T-cell (primary cell): ENCODE results near the gene SLC36A3. TPM values are rescaled to one million over a fixed set of nuclear protein-coding genes. Genes with fewer than 3 reads are reported as not detected.
"Not testable (repeated sequence)": the region's sequence is repeated elsewhere in the genome, so short reads cannot be mapped to it uniquely, and the experiment has no call there.

ENCODE experiments used
- ATAC-seq, 4 experiments: fragments of 200-7000 bp in 3 of 4; fragments of 150-1000 bp in 1 of 4; cut with Tn5 transposase; replicated peaks in 1 of 4; 1 replicate in 3 of 4; 2 replicates in 1 of 4; pipeline ENCODE4 v1.10.0; 2021; ENCODE audit warnings: moderate library complexity in 3 of 4, mild to moderate bottlenecking in 2 of 4, moderate number of reproducible peaks in 1 of 4
- CTCF ChIA-PET, 2 donors: fragments of 300-600 bp; sonication (Branson Sonifier 250); formaldehyde crosslinking; loops; one replicate each; lab custom pipeline; 2022; ENCODE audit warnings: antibody characterized with exemption in 2 of 2; lab: Charles Lee
- POLR2A ChIA-PET, 2 donors: fragments of 300-600 bp; sonication (Branson Sonifier 250); formaldehyde crosslinking; loops; one replicate each; lab custom pipeline; 2022; ENCODE audit warnings: antibody characterized with exemption in 2 of 2; lab: Charles Lee
- DNase-seq, 35 experiments: peaks; one replicate each; pipeline versions ENCODE4 v3.0.0 to v3.0.0-alpha.2; 2013 to 2023
- H3K27ac ChIP-seq: one replicate; pipeline ENCODE4 v1.5.1; 2013; ENCODE audit warnings: low read length
- H3K27me3 ChIP-seq, 2 experiments: replicated peaks in 1 of 2; 1 replicate in 1 of 2; 2 replicates in 1 of 2; pipeline versions ENCODE4 v1.6.1 to v1.7.0; 2013; ENCODE audit warnings: low read length in 1 of 2, mixed read lengths in 1 of 2; ENCODE audit not compliant: control insufficient read depth in 2 of 2, insufficient read depth in 2 of 2; ENCODE audit errors: extremely low read depth in 1 of 2
- H3K36me3 ChIP-seq, 2 donors: 1 replicate in 1 of 2; 2 replicates in 1 of 2; pipeline versions ENCODE4 v1.6.1 to v1.7.0; 2013; ENCODE audit warnings: low read length in 1 of 2; ENCODE audit not compliant: control insufficient read depth in 2 of 2, insufficient read depth in 1 of 2; ENCODE audit errors: extremely low read depth in 1 of 2
- H3K4me1 ChIP-seq, 2 experiments: 1 replicate in 1 of 2; 2 replicates in 1 of 2; pipeline versions ENCODE4 v1.6.1 to v1.7.0; 2013; ENCODE audit warnings: low read length in 2 of 2, mixed read lengths in 1 of 2; ENCODE audit not compliant: insufficient read depth in 2 of 2, control insufficient read depth in 1 of 2; ENCODE audit errors: extremely low read depth in 1 of 2
- H3K4me3 ChIP-seq, 2 donors: 1 replicate in 1 of 2; 2 replicates in 1 of 2; pipeline versions ENCODE4 v1.5.1 to v1.7.0; 2013; ENCODE audit warnings: mild to moderate bottlenecking in 2 of 2, low read length in 1 of 2, moderate library complexity in 1 of 2; ENCODE audit not compliant: control insufficient read depth in 1 of 2; ENCODE audit errors: extremely low read depth in 1 of 2
- H3K9me3 ChIP-seq: 2 replicates; pipeline ENCODE4 v1.7.0; 2013
- H3K27ac Mint-ChIP-seq, 2 donors: one replicate each; pipeline ENCODE4 v1.8.0; 2020 to 2021; ENCODE audit warnings: mild to moderate bottlenecking in 2 of 2, mixed read lengths in 2 of 2
- H3K27me3 Mint-ChIP-seq, 2 donors: one replicate each; pipeline ENCODE4 v1.8.0; 2021 to 2022; ENCODE audit warnings: mixed read lengths in 2 of 2
- H3K36me3 Mint-ChIP-seq: one replicate; pipeline ENCODE4 v1.8.0; 2021; ENCODE audit warnings: mixed read lengths
- H3K4me1 Mint-ChIP-seq, 3 donors: one replicate each; pipeline ENCODE4 v1.8.0; 2020 to 2022; ENCODE audit warnings: mixed read lengths in 3 of 3, mild to moderate bottlenecking in 1 of 3
- H3K4me3 Mint-ChIP-seq, 3 donors: one replicate each; pipeline ENCODE4 v1.8.0; 2020 to 2022; ENCODE audit warnings: mild to moderate bottlenecking in 3 of 3, mixed read lengths in 3 of 3, moderate library complexity in 3 of 3
- H3K9me3 Mint-ChIP-seq, 3 donors: one replicate each; pipeline ENCODE4 v1.8.0; 2020 to 2022; ENCODE audit warnings: mixed read lengths in 3 of 3
- WGBS: methylation state at CpG from one replicate; pipeline ENCODE4 v1.1.5; 2013; ENCODE audit warnings: missing lambda C conversion rate; ENCODE audit not compliant: insufficient coverage; 5-methylcytosine and 5-hydroxymethylcytosine counted together
- total RNA-seq, 35 experiments: library from RNA in 6 of 35; stranded (reverse) in 6 of 35; fragments of 120-200 nt in 1 of 35; gene quantifications; one replicate each; pipeline versions ENCODE4 v1.2.1 to v1.2.4 and lab custom pipeline; 2013 to 2026

The SLC36A3 gene
- total RNA-seq, 5 donors from 2014 or later (not counting 1 experiment from before 2014, with no cell fraction given): not detected

- ChIA-PET POLR2A (interaction anchor here (0.5 to 0.6 kb wide), 2 partner anchors 13 to 1199 kb away, joined by 3 to 5 read pairs; no protein-coding TSS in a partner anchor), CTCF (interaction anchor here (0.5 to 2.6 kb wide), 10 partner anchors 13 to 299 kb away, joined by 3 to 13 read pairs (median 4); partner anchors contain the start of gene CCDC69 (in 1 of the 2))
- peaks cover 4% of the 10 kb centered on the region for H3K36me3 Mint-ChIP-seq
- no peaks in the 10 kb centered on the region for H3K27me3 Mint-ChIP-seq
- H3K4me3 ChIP-seq: no peak overlapping the region
- DNase-seq (no peak), ATAC-seq (no peak)
- no peak overlapping the region for H3K4me3 Mint-ChIP-seq
- no peak overlapping the region for H3K27ac ChIP-seq
- H3K36me3 ChIP-seq: no peaks in the 10 kb centered on the region
- H3K9me3 Mint-ChIP-seq: no peaks in the 10 kb centered on the region
- peaks cover 0 to 3% of the 10 kb centered on the region in 2 experiments for H3K27me3 ChIP-seq
- H3K4me1 ChIP-seq: peaks cover 19 to 30% of the 10 kb centered on the region in 2 experiments
- WGBS: 100% methylated on average over 2 of the region's 7 CpGs
- H3K27ac Mint-ChIP-seq: no peak overlapping the region
- no peaks in the 10 kb centered on the region for H3K9me3 ChIP-seq
- H3K4me1 Mint-ChIP-seq: peaks cover 27 to 38% (median 29%) of the 10 kb centered on the region in 3 donors
Observed at GRCh38 chr5:151237685-151238084, 65.9 kb downstream of the SLC36A3 start.

GRCh38 chr5:151236888-151237287, 66.7 kb downstream of the SLC36A3 start:
- H3K36me3 Mint-ChIP-seq: peaks cover 4% of the 10 kb centered on the region

GRCh38 chr5:151235239-151235571, 68.4 kb downstream of the SLC36A3 start:
- not testable (repeated sequence) for H3K9me3 Mint-ChIP-seq, H3K9me3 ChIP-seq, ATAC-seq, DNase-seq, H3K27me3 ChIP-seq, H3K27me3 Mint-ChIP-seq, H3K36me3 Mint-ChIP-seq, H3K36me3 ChIP-seq
- H3K4me1 Mint-ChIP-seq: peaks cover 17 to 38% (median 29%) of the 10 kb centered on the region in 3 donors
- H3K4me3 Mint-ChIP-seq: peak overlapping the region in 2 of 3 donors; percentile 6 to 79
- ChIA-PET CTCF (interaction anchor here (0.7 to 1.2 kb wide), 4 partner anchors 11 to 105 kb away, joined by 3 read pairs; partner anchors contain the start of gene CCDC69 (in 2 of the 2)), POLR2A (interaction anchor here in 1 of 2 donors (0.6 kb wide), 2 partner anchors 8 to 52 kb away, joined by 3 to 5 read pairs; no protein-coding TSS in a partner anchor)
- WGBS: 100% methylated on average over 1 of the region's 6 CpGs
- H3K27ac Mint-ChIP-seq: peak overlapping the region in 1 of 2 donors; percentile 85
- Histone ChIP-seq H3K4me1 (peaks cover 19 to 30% of the 10 kb centered on the region in 2 experiments), H3K27ac (peak overlapping the region; percentile 42), H3K4me3 (peak overlapping the region in 1 of 2 donors; percentile 49)

More at GRCh38 chr5:151236888-151237287, 66.7 kb downstream of the SLC36A3 start:
- WGBS: no CpG with 5 or more reads among the region's 1 CpG
- H3K27me3 Mint-ChIP-seq: no peaks in the 10 kb centered on the region
- Histone ChIP-seq H3K36me3 (no peaks in the 10 kb centered on the region), H3K9me3 (no peaks in the 10 kb centered on the region), H3K4me1 (peaks cover 19 to 30% of the 10 kb centered on the region in 2 experiments), H3K4me3 (no peak overlapping the region), H3K27me3 (peaks cover 0 to 3% of the 10 kb centered on the region in 2 experiments), H3K27ac (no peak overlapping the region)
- H3K9me3 Mint-ChIP-seq: no peaks in the 10 kb centered on the region
- CTCF ChIA-PET: interaction anchor here in 1 of 2 donors (0.7 kb wide), 1 partner anchor 113 kb away, joined by 3 read pairs; no protein-coding TSS in a partner anchor
- POLR2A ChIA-PET: interaction anchor here in 1 of 2 donors (0.7 kb wide), 1 partner anchor 170 kb away, joined by 8 read pairs; no protein-coding TSS in a partner anchor
- H3K27ac Mint-ChIP-seq: no peak overlapping the region
- peaks cover 25 to 38% (median 29%) of the 10 kb centered on the region in 3 donors for H3K4me1 Mint-ChIP-seq
- ATAC-seq: no peak
- no peak overlapping the region for H3K4me3 Mint-ChIP-seq
- no peak for DNase-seq

GRCh38 chr5:151234476-151235238, 68.9 kb downstream of the SLC36A3 start:
- peaks cover 4% of the 10 kb centered on the region for H3K36me3 Mint-ChIP-seq
- no peaks in the 10 kb centered on the region for H3K9me3 Mint-ChIP-seq
- POLR2A ChIA-PET: interaction anchor here in 1 of 2 donors (0.6 kb wide), 2 partner anchors 8 to 51 kb away, joined by 3 to 5 read pairs; no protein-coding TSS in a partner anchor
- peak overlapping the region; percentile 42 for H3K27ac ChIP-seq
- H3K4me3 Mint-ChIP-seq: peak overlapping the region; percentile 52 to 79 (median 52)
- H3K27me3 Mint-ChIP-seq: no peaks in the 10 kb centered on the region
- no peaks in the 10 kb centered on the region for H3K36me3 ChIP-seq
- H3K27ac Mint-ChIP-seq: peak overlapping the region in 1 of 2 donors; percentile 85
- H3K9me3 ChIP-seq: no peaks in the 10 kb centered on the region
- no peaks in the 10 kb centered on the region for H3K27me3 ChIP-seq
- DNase-seq: peak in 14 of 35 experiments; percentile 10 to 50 (median 29)
- 57% methylated on average over 17 of the region's 17 CpGs for WGBS
- CTCF ChIA-PET: interaction anchor here (0.5 to 1.2 kb wide), 7 partner anchors 11 to 1692 kb away, joined by 3 to 4 read pairs (median 3); partner anchors contain the start of gene CCDC69 (in 2 of the 2)
- peak overlapping the region in 1 of 2 donors; percentile 49 for H3K4me3 ChIP-seq
- peak; percentile 70 to 87 (median 82) for ATAC-seq
- peaks cover 17 to 38% (median 29%) of the 10 kb centered on the region in 3 donors for H3K4me1 Mint-ChIP-seq
- H3K4me1 ChIP-seq: peaks cover 19 to 30% of the 10 kb centered on the region in 2 experiments

- Histone ChIP-seq H3K4me3 (no peak overlapping the region), H3K27me3 (no peaks in the 10 kb centered on the region), H3K36me3 (no peaks in the 10 kb centered on the region), H3K9me3 (no peaks in the 10 kb centered on the region), H3K27ac (no peak overlapping the region), H3K4me1 (peaks cover 19 to 25% of the 10 kb centered on the region in 2 experiments)
- H3K27me3 Mint-ChIP-seq: no peaks in the 10 kb centered on the region
- H3K9me3 Mint-ChIP-seq: no peaks in the 10 kb centered on the region
- peak overlapping the region in 1 of 3 donors; percentile 79 for H3K4me3 Mint-ChIP-seq
- CTCF ChIA-PET: interaction anchor here in 1 of 2 donors (0.9 kb wide), 1 partner anchor 108 kb away, joined by 4 read pairs; no protein-coding TSS in a partner anchor
- 97% methylated on average over 5 of the region's 8 CpGs for WGBS
- POLR2A ChIA-PET: no interaction called here
- DNase-seq: no peak
- ATAC-seq: no peak
- H3K4me1 Mint-ChIP-seq: peaks cover 17 to 36% (median 31%) of the 10 kb centered on the region in 3 donors
- no peak overlapping the region for H3K27ac Mint-ChIP-seq
- peaks cover 4% of the 10 kb centered on the region for H3K36me3 Mint-ChIP-seq
Observed at GRCh38 chr5:151233616-151234085, 69.9 kb downstream of the SLC36A3 start.

- H3K36me3 ChIP-seq: no peaks in the 10 kb centered on the region
- H3K4me3 ChIP-seq: no peak overlapping the region
- Mint-ChIP-seq H3K27ac (no peak overlapping the region), H3K9me3 (no peaks in the 10 kb centered on the region), H3K36me3 (peaks cover 4% of the 10 kb centered on the region), H3K27me3 (no peaks in the 10 kb centered on the region), H3K4me3 (no peak overlapping the region), H3K4me1 (peaks cover 20 to 36% (median 21%) of the 10 kb centered on the region in 3 donors)
- no peaks in the 10 kb centered on the region for H3K27me3 ChIP-seq
- peaks cover 14 to 22% of the 10 kb centered on the region in 2 experiments for H3K4me1 ChIP-seq
- CTCF ChIA-PET: interaction anchor here in 1 of 2 donors (0.5 kb wide), 1 partner anchor 102 kb away, joined by 3 read pairs; no protein-coding TSS in a partner anchor
- H3K27ac ChIP-seq: no peak overlapping the region
- POLR2A ChIA-PET: interaction anchor here in 1 of 2 donors (0.6 kb wide), 1 partner anchor 21 kb away, joined by 13 read pairs; the partner anchor contains the start of gene GM2A
- no peak for DNase-seq
- no peak for ATAC-seq
- no peaks in the 10 kb centered on the region for H3K9me3 ChIP-seq
Observed at GRCh38 chr5:151231359-151231758, 72.2 kb downstream of the SLC36A3 start.
